MM.1S (cell line): ENCODE measurements around the gene CHST13.

ENCODE experiments used
- CTCF ChIP-seq: fragments of 300-600 bp; sonication (generic); IDR thresholded peaks from 2 replicates; pipeline ENCODE4 v1.5.1; 2016; ENCODE audit warnings: antibody characterized with exemption, low read length, mixed read lengths
- EZH2 ChIP-seq: fragments of 300-600 bp; sonication (generic); optimal IDR thresholded peaks from 2 replicates; pipeline ENCODE3; 2017; ENCODE audit warnings: low read depth, mild to moderate bottlenecking, antibody characterized with exemption, low read length, mixed read lengths
- EZH2phosphoT487 ChIP-seq: fragments of 300-600 bp; sonication (generic); IDR thresholded peaks from 2 replicates; pipeline ENCODE4 v1.6.1; 2018; ENCODE audit warnings: antibody characterized with exemption, low read length

- no peak for TF ChIP-seq CTCF
- no peak for TF ChIP-seq EZH2
- TF ChIP-seq EZH2phosphoT487 = no peak
Measured at GRCh38 chr3:126549861-126550487, 26.0 kb downstream of the CHST13 start.
